Chondrocyte (in vitro differentiated cells): Measurements from ENCODE around the gene P3H3. TPM values are rescaled to one million over a fixed set of nuclear protein-coding genes. Genes with fewer than 3 reads are reported as not detected.
"Not testable (repeated sequence)": the region's sequence is repeated elsewhere in the genome, so short reads cannot be mapped to it uniquely, and the experiment has no call there.

Source experiments
- DNase-seq: peaks from one replicate; pipeline ENCODE4 v3.0.0; 2021; ENCODE audit warnings: mixed read lengths, low spot score
- H3K27ac Mint-ChIP-seq: one replicate; pipeline ENCODE4 v1.8.0; 2021; ENCODE audit warnings: mild to moderate bottlenecking, moderate library complexity, mixed read lengths; ENCODE audit not compliant: unreplicated experiment
- H3K27me3 Mint-ChIP-seq: 2 replicates; pipeline ENCODE4 v1.8.0; 2021; ENCODE audit warnings: low read depth, mixed read lengths
- H3K36me3 Mint-ChIP-seq: 2 replicates; pipeline ENCODE4 v1.8.0; 2021; ENCODE audit warnings: low read depth, mixed read lengths
- H3K4me1 Mint-ChIP-seq: 2 replicates; pipeline ENCODE4 v1.8.0; 2021; ENCODE audit warnings: low read depth, mild to moderate bottlenecking, mixed read lengths
- H3K4me3 Mint-ChIP-seq: one replicate; pipeline ENCODE4 v1.8.0; 2021; ENCODE audit warnings: mild to moderate bottlenecking, moderate library complexity, mixed read lengths; ENCODE audit not compliant: unreplicated experiment
- H3K9me3 Mint-ChIP-seq: 2 replicates; pipeline ENCODE4 v1.8.0; 2021; ENCODE audit warnings: low read depth, mixed read lengths
- CTCF ChIP-seq: fragments of 200-600 bp; sonication (generic); IDR thresholded peaks from 2 replicates; pipeline ENCODE4 v1.5.0; 2021; ENCODE audit warnings: antibody characterized with exemption, mild to moderate bottlenecking, moderate library complexity
- total RNA-seq: library from RNA; stranded (reverse); gene quantifications from 3 replicates; pipeline ENCODE4 v1.2.1, GENCODE V29; 2021

P3H3 gene
- total RNA-seq, 1 donor from 2014 or later, result 114 TPM

- DNase-seq, result peak; percentile 15
- peaks cover 2% of the 10 kb centered on the region for H3K36me3 Mint-ChIP-seq
- TF ChIP-seq CTCF, result no peak
- H3K4me3 Mint-ChIP-seq, result no peak overlapping the region
- H3K27ac Mint-ChIP-seq, result no peak overlapping the region
- H3K4me1 Mint-ChIP-seq, result peaks cover 13% of the 10 kb centered on the region
- no peaks in the 10 kb centered on the region for H3K9me3 Mint-ChIP-seq
- H3K27me3 Mint-ChIP-seq, result no peaks in the 10 kb centered on the region
Measured at GRCh38 chr12:6887460-6887859, 59.3 kb downstream of the P3H3 start.

GRCh38 chr12:6888360-6888759 lies 60.2 kb downstream of the P3H3 start:
- Mint-ChIP-seq H3K4me3 (no peak overlapping the region), H3K9me3 (no peaks in the 10 kb centered on the region), H3K4me1 (peaks cover 15% of the 10 kb centered on the region), H3K27me3 (no peaks in the 10 kb centered on the region), H3K27ac (no peak overlapping the region), H3K36me3 (peaks cover 1% of the 10 kb centered on the region)
- no peak for DNase-seq
- no peak for TF ChIP-seq CTCF

- H3K36me3 Mint-ChIP-seq, H3K27me3 Mint-ChIP-seq, H3K4me3 Mint-ChIP-seq, H3K27ac Mint-ChIP-seq, H3K9me3 Mint-ChIP-seq: not testable (repeated sequence)
- H3K4me1 Mint-ChIP-seq, result peaks cover 15% of the 10 kb centered on the region
- DNase-seq, result peak; percentile 9
Measured at GRCh38 chr12:6888794-6889193, 60.6 kb downstream of the P3H3 start.

Other genes starting within 250 kb of the P3H3 start
- 227 to 242 TPM (median 231 TPM) in 3 replicates for gene CHD4, start 221.0 kb upstream of the P3H3 start, total RNA-seq
- gene LPAR5, start 192.4 kb upstream of the P3H3 start, total RNA-seq, result 0.41 to 0.57 TPM (median 0.48 TPM) in 3 replicates
- gene ACRBP, start 181.0 kb upstream of the P3H3 start, total RNA-seq, result 0.37 to 0.74 TPM (median 0.41 TPM) in 3 replicates
- 32.9 to 38.5 TPM (median 37.5 TPM) in 3 replicates for gene ING4, start 165.3 kb upstream of the P3H3 start, total RNA-seq
- 50.7 to 56.2 TPM (median 55.1 TPM) in 3 replicates for gene ZNF384, start 139.0 kb upstream of the P3H3 start, total RNA-seq
- gene PIANP, start 127.6 kb upstream of the P3H3 start, total RNA-seq, result 3.2 to 9.3 TPM (median 4.4 TPM) in 3 replicates
- 57.0 to 74.4 TPM (median 59.3 TPM) in 3 replicates for gene COPS7A, start 104.4 kb upstream of the P3H3 start, total RNA-seq
- gene MLF2, start 75.3 kb upstream of the P3H3 start, total RNA-seq, result 161 to 172 TPM (median 163 TPM) in 3 replicates
- gene PTMS, start 62.0 kb upstream of the P3H3 start, total RNA-seq, result 413 to 493 TPM (median 463 TPM) in 3 replicates
- 0.56 to 1.7 TPM (median 1.0 TPM) in 3 replicates for gene LAG3, start 55.9 kb upstream of the P3H3 start, total RNA-seq
- 0.70 to 1.2 TPM (median 0.72 TPM) in 3 replicates for gene CD4, start 38.9 kb upstream of the P3H3 start, total RNA-seq
- gene GPR162, start 6.6 kb upstream of the P3H3 start, total RNA-seq, result 3.2 to 4.6 TPM (median 4.2 TPM) in 3 replicates
- gene GNB3, start 12.5 kb downstream of the P3H3 start, total RNA-seq, result 10.2 to 11.5 TPM (median 10.9 TPM) in 3 replicates
- gene CDCA3, start 22.9 kb downstream of the P3H3 start, total RNA-seq, result 4.1 to 7.5 TPM (median 5.6 TPM) in 3 replicates
- gene USP5, start 23.7 kb downstream of the P3H3 start, total RNA-seq, result 103 to 147 TPM (median 106 TPM) in 3 replicates
- gene TPI1, start 39.1 kb downstream of the P3H3 start, total RNA-seq, result 430 to 562 TPM (median 551 TPM) in 3 replicates
- gene SPSB2, start 44.9 kb downstream of the P3H3 start, total RNA-seq, result 7.6 to 11.8 TPM (median 7.9 TPM) in 3 replicates
- 6.3 to 9.3 TPM (median 7.6 TPM) in 3 replicates for gene LRRC23, start 76.4 kb downstream of the P3H3 start, total RNA-seq
- gene ENO2, start 86.2 kb downstream of the P3H3 start, total RNA-seq, result 22.2 to 60.8 TPM (median 58.6 TPM) in 3 replicates
- 103 to 110 TPM (median 106 TPM) in 3 replicates for gene ATN1, start 99.6 kb downstream of the P3H3 start, total RNA-seq
- not detected in 3 replicates for gene RNU7-1, start 115.4 kb downstream of the P3H3 start, total RNA-seq
- 230 to 244 TPM (median 233 TPM) in 3 replicates for gene C12orf57, start 115.6 kb downstream of the P3H3 start, total RNA-seq
- 0.51 to 0.65 TPM in 2 of 3 replicates, not detected in the other for gene PTPN6, start 122.9 kb downstream of the P3H3 start, total RNA-seq
- 129 to 135 TPM (median 129 TPM) in 3 replicates for gene PHB2, start 142.3 kb downstream of the P3H3 start, total RNA-seq
- gene EMG1, start 142.5 kb downstream of the P3H3 start, total RNA-seq, result 25.0 to 35.1 TPM (median 26.5 TPM) in 3 replicates
- 18.8 to 22.1 TPM (median 19.4 TPM) in 3 replicates for gene LPCAT3, start 190.1 kb downstream of the P3H3 start, total RNA-seq
- gene C1S, start 232.3 kb downstream of the P3H3 start, total RNA-seq, result 20.8 to 24.2 TPM (median 22.8 TPM) in 3 replicates